ENCODE data around the gene NHLRC3.
"Not testable (repeated sequence)": the region's sequence is repeated elsewhere in the genome, so short reads cannot be mapped to it uniquely, and the experiment has no call there.

Gene NHLRC3, protein sequence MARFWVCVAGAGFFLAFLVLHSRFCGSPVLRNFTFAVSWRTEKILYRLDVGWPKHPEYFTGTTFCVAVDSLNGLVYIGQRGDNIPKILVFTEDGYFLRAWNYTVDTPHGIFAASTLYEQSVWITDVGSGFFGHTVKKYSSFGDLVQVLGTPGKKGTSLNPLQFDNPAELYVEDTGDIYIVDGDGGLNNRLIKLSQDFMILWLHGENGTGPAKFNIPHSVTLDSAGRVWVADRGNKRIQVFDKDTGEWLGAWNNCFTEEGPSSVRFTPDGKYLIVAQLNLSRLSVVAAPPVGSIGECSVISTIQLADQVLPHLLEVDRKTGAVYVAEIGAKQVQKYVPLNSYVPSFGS

DNA sequence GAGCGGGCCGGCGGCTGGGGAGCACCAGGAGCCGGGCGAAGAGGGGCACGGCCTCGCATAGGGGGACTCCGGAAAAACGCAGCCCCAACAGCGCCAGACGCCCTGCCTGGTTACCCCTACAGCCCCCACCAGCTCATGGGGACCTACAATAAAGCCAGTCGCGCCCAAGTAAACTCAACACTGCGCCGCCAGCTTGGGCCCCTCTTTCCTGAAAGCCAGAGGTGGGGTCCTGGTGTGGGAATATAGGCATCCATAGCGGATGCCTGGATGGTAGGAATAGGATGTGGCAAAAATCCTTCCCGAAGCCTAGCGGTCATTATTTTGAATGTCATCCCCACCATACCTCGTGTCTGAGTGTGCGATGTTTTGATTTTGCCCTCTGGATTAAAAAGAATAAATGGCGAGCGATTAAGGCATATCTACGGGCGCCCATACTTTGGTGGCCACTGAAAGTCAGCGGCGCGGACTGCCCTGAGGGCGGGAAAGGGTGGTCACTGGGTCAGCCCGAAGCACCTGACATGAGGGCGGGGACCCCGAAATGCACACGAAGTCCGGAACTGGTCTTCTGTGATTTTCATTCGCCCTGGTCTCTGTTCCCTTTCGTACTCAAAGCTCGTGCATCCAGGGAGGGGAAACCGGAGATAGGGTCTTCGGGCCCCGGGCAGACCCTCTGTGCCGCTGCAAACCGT, at the start of gene NHLRC3, which contains the start of gene PROSER1:
NHLRC3 (plus strand) TSS at position 577 of the 689 bp plus-strand sequence. CDS start 184 bp downstream, outside the sequence.
PROSER1 (minus strand) TSS at position 210 of the 689 bp plus-strand sequence. CDS start 847 bp downstream, outside the sequence.
- DNase-seq (ENCODE audit: low spot score) (peak; percentile 70), FAIRE-seq (no peak)

GRCh38 chr13:38990693-38991092, 47.6 kb upstream of the NHLRC3 start, which contains the start of gene STOML3:
Gene STOML3 (minus strand): TSS chr13:38990831. CDS start chr13:38990721, 110 bp downstream.
- FAIRE-seq (no peak), DNase-seq (ENCODE audit: low spot score) (no peak)

DNA sequence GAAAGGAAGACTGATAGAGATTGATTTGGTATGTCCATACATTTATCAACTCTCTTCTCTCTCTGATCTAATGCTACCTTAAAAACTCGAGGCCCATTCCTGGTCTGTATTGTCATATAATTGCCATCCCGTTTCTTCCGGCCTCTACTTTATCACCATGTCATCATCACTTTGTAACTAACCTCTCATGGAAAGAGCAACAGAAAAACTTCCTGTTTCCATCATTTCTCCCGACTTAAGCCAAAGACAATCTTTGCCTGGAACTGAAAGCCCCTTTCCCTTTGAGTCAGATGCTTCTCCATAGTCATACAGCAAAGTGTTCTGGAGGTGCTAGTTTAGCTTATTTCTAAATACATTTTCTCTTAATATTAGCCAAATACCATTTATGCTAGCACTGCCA, 44.9 kb upstream of the NHLRC3 start:
- no peak for FAIRE-seq
- no peak for DNase-seq (ENCODE audit: low spot score)

DNA sequence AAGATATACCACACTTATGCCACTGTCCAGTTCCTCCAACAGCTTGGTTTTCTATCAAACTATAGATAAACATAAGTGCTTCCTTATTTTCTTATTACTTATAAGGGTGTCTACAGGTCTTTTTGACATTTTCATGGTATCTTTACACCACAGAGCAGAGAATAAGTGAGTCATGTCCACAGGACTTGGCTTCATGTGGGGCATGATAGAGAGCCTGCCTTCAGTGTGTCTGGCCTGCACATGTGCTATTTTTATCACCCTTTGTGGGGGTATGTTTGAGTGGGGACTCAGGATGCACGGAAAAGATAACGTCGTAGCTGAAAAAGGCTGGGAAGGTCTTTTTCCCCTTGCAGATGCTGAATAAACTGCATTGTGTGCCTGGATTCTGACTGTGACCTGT, 39.5 kb upstream of the NHLRC3 start:
- DNase-seq (ENCODE audit: low spot score) = no peak
- FAIRE-seq = no peak

DNA sequence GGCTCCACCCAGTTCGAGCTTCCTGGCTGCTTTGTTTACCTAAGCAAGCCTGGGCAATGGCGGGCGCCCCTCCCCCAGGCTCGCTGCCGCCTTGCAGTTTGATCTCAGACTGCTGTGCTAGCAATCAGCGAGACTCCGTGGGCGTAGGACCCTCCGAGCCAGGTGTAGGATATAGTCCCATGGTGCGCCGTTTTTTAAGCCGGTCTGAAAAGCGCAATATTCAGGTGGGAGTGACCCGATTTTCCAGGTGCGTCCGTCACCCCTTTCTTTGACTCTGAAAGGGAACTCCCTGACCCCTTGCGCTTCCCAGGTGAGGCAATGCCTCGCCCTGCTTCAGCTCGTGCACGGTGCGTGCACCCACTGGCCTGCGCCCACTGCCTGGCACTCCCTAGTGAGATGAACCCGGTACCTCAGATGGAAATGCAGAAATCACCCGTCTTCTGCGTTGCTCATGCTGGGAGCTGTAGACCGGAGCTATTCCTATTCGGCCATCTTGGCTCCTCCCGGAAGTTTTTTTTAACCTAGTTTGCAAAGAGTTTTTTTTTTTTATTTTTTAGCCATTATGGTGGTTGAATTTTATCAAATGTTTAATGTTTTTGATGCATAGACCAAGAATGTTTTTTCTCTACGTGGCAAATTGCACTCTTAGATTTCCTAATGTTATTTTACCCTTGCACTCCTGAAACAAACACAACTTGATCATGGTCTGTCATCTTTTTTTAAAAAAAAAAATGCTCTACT, 31.7 kb upstream of the NHLRC3 start:
- FAIRE-seq; DNase-seq (ENCODE audit: low spot score): not testable (repeated sequence)

- FAIRE-seq (no peak), DNase-seq (ENCODE audit: low spot score) (no peak)
These were observed 25.6 kb upstream of the NHLRC3 start for GRCh38 chr13:39012608-39013007.

GRCh38 chr13:39013462-39013861, 24.8 kb upstream of the NHLRC3 start:
- DNase-seq (ENCODE audit: low spot score) (no peak), FAIRE-seq (no peak)

DNA sequence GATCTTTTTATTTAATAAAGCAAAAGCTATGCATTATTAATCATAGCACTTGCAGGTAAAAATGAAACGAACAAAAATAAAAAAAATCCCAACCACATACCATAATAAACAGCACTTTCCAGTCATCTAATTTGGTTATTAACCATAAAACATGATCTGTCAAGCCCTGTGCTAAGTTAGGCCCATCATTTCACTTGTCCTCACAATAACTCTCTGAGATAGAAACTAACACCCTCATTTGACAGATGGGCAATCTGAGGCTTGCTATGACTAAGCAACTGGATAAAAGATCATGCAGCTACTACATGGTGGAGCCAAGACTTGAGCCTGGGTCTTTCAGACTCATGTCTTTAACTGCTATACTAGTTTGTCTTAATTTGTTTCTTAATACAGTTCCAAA, 22.2 kb upstream of the NHLRC3 start:
- FAIRE-seq (no peak), DNase-seq (ENCODE audit: low spot score) (no peak)

- FAIRE-seq (no peak), DNase-seq (ENCODE audit: low spot score) (peak; percentile 11)
These were observed 21.5 kb upstream of the NHLRC3 start for GRCh38 chr13:39016787-39017186.

DNA sequence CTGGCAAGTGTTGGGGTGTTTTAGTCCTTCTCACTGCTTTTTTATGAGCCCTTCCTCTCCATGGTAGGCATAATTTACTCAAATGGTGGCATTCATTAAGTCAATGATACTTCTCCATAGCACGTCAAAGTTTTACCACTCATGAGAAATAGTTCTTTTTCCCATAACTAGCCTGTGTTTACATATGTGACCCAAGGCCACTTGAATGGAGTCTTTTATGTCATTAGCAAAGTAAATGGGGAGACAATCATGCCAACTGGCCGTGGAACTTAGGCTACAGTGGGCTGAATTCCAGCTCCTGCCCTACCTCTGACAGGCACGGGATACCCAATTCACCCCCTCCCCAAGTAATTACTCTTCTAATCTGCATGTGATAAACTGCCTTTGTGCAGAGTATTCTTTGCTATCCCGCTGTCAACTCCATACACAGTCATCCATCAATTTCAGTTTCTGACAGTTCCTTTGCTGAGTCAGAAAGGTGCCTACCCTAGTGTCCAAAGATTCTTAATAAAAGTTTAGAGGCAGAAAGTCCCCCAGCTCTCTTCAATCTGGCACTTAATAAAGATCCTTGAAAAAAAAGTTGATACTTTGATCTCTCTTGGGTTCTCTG, 17.3 kb upstream of the NHLRC3 start:
- FAIRE-seq = no peak

GRCh38 chr13:39023316-39023715, 14.9 kb upstream of the NHLRC3 start:
- FAIRE-seq (no peak), DNase-seq (ENCODE audit: low spot score) (no peak)

More for the DNA sequence above, 17.3 kb upstream of the NHLRC3 start:
- DNase-seq (ENCODE audit: low spot score) = no peak

GRCh38 chr13:39023761-39024160, 14.5 kb upstream of the NHLRC3 start:
- FAIRE-seq (no peak), DNase-seq (ENCODE audit: low spot score) (no peak)

DNA sequence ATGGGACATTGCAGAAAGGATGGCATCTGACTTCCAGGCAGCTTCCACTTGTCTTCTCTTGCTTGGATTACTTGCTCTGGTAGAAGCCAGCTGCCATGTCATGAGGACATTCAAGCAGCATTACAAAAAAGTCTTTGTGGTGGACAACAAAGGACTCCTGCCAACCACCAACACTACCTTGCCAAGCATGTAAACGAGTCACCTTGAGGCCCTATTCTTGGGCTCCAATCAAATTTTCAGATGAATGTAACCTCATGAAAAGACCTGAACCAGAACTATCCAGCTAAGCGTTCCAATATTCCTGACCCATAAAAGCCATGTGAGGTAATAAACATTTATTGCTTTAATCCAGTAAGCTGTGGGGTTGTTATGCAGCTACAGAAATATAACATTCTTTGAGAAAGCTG, 12.8 kb upstream of the NHLRC3 start:
- FAIRE-seq (no peak), DNase-seq (ENCODE audit: low spot score) (no peak)

- DNase-seq (ENCODE audit: low spot score) = no peak
- no peak for FAIRE-seq
These were observed 6.1 kb upstream of the NHLRC3 start for GRCh38 chr13:39032150-39032549.

GRCh38 chr13:39034085-39034484, 4.2 kb upstream of the NHLRC3 start:
- FAIRE-seq (no peak), DNase-seq (ENCODE audit: low spot score) (no peak)

DNA sequence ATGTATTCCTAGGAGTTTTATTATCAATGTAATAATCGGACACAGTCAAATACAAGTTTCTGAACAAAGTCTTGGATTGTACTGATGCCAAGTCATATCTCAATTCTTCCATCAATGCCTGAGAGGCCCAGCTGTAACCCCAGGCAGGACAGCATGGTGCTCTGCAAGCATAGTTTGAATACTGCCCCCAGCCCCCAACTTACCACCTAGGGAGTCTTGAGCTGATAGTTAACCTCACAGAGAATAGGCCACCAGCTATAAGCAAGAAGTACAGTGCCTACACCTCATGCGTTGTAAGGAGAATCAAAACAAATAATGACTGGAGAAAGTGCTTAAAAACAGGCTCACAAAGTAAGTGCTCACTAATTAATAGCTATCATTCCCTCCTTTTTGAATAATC, 3.1 kb upstream of the NHLRC3 start:
- no peak for FAIRE-seq
- no peak for DNase-seq (ENCODE audit: low spot score)

DNA sequence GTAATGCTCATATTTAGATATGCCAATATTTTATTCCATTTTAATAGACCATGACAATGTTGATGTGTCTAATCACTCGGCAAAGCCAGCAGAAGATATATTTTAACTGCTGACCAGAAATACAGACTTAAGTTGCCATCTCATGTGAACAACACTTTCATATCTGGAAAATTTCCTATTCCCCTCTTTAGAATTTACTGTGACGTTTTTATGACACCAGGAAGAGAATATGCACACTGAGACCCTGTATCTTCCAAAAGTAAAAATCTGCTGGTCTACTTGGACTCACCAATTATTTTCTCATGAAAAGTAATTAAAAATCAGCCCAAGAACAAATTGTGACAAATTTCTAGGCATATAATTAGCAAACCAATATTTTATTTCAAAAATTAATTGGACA, 2.5 kb upstream of the NHLRC3 start:
- FAIRE-seq (no peak), DNase-seq (ENCODE audit: low spot score) (no peak)

DNA sequence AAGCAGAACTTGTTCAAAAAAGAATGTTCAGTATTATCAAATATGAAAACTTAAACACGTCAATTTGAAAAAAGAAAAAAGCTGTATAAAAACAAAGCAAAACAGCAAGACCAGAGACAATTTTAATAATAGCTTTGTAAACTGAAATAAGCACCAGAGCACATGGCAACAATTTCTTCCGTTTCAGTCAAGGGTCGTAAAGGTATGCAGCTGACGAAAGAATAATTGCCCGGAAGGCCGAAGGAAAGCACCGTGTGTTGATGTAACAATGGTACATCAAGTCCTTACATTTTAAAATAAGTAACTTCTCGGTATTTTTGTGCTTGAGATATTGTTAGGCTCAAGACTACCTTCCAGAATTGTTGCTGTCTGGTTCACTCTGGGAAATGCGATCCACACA, 2.0 kb upstream of the NHLRC3 start:
- DNase-seq (ENCODE audit: low spot score) (no peak), FAIRE-seq (no peak)

DNA sequence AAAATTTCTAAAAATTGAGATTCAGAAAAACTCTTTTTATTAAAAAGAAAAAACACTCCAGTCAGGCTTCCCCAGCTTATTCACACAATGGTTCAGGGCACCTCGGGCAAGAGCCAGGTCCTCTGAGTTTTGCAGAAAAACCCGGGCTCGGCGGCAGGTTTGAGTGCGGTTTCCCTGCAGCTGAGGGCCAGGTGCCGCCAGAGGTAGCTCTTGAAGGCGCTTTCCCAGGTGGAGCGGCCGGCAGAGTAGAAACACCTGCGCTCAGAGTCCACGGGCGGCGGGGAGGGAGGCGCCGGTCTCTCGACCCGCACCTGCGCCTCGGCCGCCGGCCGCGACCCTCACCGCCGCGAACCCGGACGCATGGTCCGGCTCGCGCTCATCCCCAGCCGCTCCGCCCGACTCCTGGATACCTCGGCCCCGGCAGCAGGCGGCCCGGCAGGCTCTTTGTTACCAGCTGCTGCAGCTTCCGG, 811 bp upstream of the NHLRC3 start:
- DNase-seq (ENCODE audit: low spot score) (no peak), FAIRE-seq (no peak)

DNA sequence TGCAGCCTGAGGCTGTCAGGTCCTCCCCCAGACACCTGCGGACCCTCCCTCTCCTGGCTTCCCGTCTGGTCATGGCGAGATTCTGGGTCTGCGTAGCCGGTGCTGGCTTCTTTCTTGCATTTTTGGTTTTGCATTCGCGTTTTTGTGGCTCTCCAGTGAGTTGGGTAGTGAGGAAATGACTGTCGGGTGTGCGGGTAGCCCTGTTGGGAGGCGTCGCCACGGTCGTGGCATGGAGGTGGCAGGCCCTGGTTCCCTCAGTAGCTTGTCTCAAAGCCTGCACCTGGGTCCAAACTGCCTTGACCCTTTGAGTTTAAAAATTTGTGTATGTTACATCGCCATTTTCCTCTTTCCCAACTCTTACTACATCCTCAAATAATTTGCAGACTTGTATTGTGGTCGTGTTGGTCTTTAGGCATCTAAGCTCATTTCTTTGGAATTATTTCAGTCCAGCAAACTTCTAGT, 344 bp downstream of the NHLRC3 start:
- DNase-seq (ENCODE audit: low spot score) (peak; percentile 14), FAIRE-seq (no peak)

DNA sequence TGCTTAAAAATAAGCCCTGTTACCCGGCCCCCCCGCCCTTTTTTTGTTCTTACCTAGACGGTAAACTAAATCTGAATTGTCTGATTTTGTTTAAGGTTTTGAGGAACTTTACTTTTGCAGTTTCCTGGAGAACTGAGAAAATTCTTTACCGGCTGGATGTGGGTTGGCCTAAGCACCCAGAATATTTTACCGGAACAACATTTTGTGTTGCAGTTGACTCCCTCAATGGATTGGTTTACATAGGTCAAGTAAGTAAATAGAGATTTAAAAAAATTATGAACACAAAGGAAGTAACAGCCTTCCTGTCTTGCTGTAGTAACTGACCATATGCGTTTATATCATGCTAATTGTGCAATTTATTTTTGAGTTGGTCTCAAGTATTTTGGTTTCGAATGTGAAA, 785 bp downstream of the NHLRC3 start:
- DNase-seq (ENCODE audit: low spot score) (no peak), FAIRE-seq (no peak)

Data from urothelium cell line (cell line).